Measurements from ENCODE around the gene GALNT9. TPM values are rescaled to one million over a fixed set of nuclear protein-coding genes. Genes with fewer than 3 reads are reported as not detected.

GALNT9 gene
- total RNA-seq, 1 donor from 2014 or later, result not detected

GRCh38 chr12:132315507-132315906 lies 13.9 kb downstream of the GALNT9 start:
- no peak overlapping the region for H3K4me3 ChIP-seq (ENCODE audit: low read depth, low read length)
- TF ChIP-seq CTCF (IDR thresholded peaks at IDR 0.05; ENCODE audit: insufficient read depth, low read length, severe bottlenecking), result no peak
- H3K27me3 ChIP-seq (ENCODE audit: control insufficient read depth, insufficient read depth, low read length), result no peaks in the 10 kb centered on the region
- no peak for DNase-seq (ENCODE audit: low read depth)
- H3K36me3 ChIP-seq (ENCODE audit: control insufficient read depth, insufficient read depth, low read length), result no peaks in the 10 kb centered on the region
- no peak for FAIRE-seq

- FAIRE-seq, result no peak
- Histone ChIP-seq H3K4me3 (ENCODE audit: low read depth, low read length) (no peak overlapping the region), H3K27me3 (ENCODE audit: control insufficient read depth, insufficient read depth, low read length) (no peaks in the 10 kb centered on the region), H3K36me3 (ENCODE audit: control insufficient read depth, insufficient read depth, low read length) (no peaks in the 10 kb centered on the region)
- no peak for DNase-seq (ENCODE audit: low read depth)
- TF ChIP-seq CTCF (IDR thresholded peaks at IDR 0.05; ENCODE audit: insufficient read depth, low read length, severe bottlenecking), result no peak
Observed at GRCh38 chr12:132314516-132315233, 14.7 kb downstream of the GALNT9 start.

GRCh38 chr12:132314035-132314434 lies 15.4 kb downstream of the GALNT9 start:
- FAIRE-seq, result no peak
- TF ChIP-seq CTCF (IDR thresholded peaks at IDR 0.05; ENCODE audit: insufficient read depth, low read length, severe bottlenecking), result no peak
- Histone ChIP-seq H3K36me3 (ENCODE audit: control insufficient read depth, insufficient read depth, low read length) (no peaks in the 10 kb centered on the region), H3K27me3 (ENCODE audit: control insufficient read depth, insufficient read depth, low read length) (no peaks in the 10 kb centered on the region), H3K4me3 (ENCODE audit: low read depth, low read length) (no peak overlapping the region)
- no peak for DNase-seq (ENCODE audit: low read depth)

- DNase-seq (ENCODE audit: low read depth) (no peak), FAIRE-seq (no peak)
- no peak overlapping the region for H3K4me3 ChIP-seq (ENCODE audit: low read depth, low read length)
- TF ChIP-seq CTCF (IDR thresholded peaks at IDR 0.05; ENCODE audit: insufficient read depth, low read length, severe bottlenecking), result no peak
- no peaks in the 10 kb centered on the region for H3K27me3 ChIP-seq (ENCODE audit: control insufficient read depth, insufficient read depth, low read length)
- H3K36me3 ChIP-seq (ENCODE audit: control insufficient read depth, insufficient read depth, low read length), result no peaks in the 10 kb centered on the region
Observed at GRCh38 chr12:132313182-132313581, 16.2 kb downstream of the GALNT9 start.

GRCh38 chr12:132312516-132312915 lies 16.9 kb downstream of the GALNT9 start:
- no peaks in the 10 kb centered on the region for H3K27me3 ChIP-seq (ENCODE audit: control insufficient read depth, insufficient read depth, low read length)

More at GRCh38 chr12:132312516-132312915, 16.9 kb downstream of the GALNT9 start:
- no peaks in the 10 kb centered on the region for H3K36me3 ChIP-seq (ENCODE audit: control insufficient read depth, insufficient read depth, low read length)
- TF ChIP-seq CTCF (IDR thresholded peaks at IDR 0.05; ENCODE audit: insufficient read depth, low read length, severe bottlenecking), result no peak
- no peak for DNase-seq (ENCODE audit: low read depth)
- no peak for FAIRE-seq
- no peak overlapping the region for H3K4me3 ChIP-seq (ENCODE audit: low read depth, low read length)
